AG04450 (cell line): ENCODE measurements around the gene TMEM50B. TPM values are rescaled to one million over a fixed set of nuclear protein-coding genes. Genes with fewer than 3 reads are reported as not detected.

ENCODE experiments used
- CTCF ChIA-PET: fragments of 300-600, 350-600 bp; formaldehyde crosslinking; extraction: SDS; loops from one replicate; lab custom pipeline; 2022; ENCODE audit warnings: antibody characterized with exemption, inconsistent platforms; lab: Charles Lee
- POLR2A ChIA-PET: fragments of 350-600 bp; formaldehyde crosslinking; extraction: SDS; loops from one replicate; lab custom pipeline; 2021; ENCODE audit warnings: antibody characterized with exemption, inconsistent platforms; lab: Yijun Ruan, JAX
- DNase-seq: peaks from one replicate; pipeline ENCODE4 v3.0.0-alpha.2; 2011; ENCODE audit warnings: low read depth, low spot score
- H3K27ac ChIP-seq: one replicate; pipeline ENCODE4 v1.5.1; 2012; ENCODE audit warnings: low read depth, low read length, control low read depth
- H3K27me3 ChIP-seq: one replicate; pipeline ENCODE4 v1.6.0; 2012; ENCODE audit warnings: low read length; ENCODE audit not compliant: control insufficient read depth, insufficient read depth
- H3K4me3 ChIP-seq: 2 replicates; pipeline ENCODE4 v1.5.1; 2011; ENCODE audit warnings: mild to moderate bottlenecking, low read depth, low read length, control low read depth
- H3K9me3 ChIP-seq: 2 replicates; pipeline ENCODE4 v1.5.1; 2012; ENCODE audit warnings: low read length; ENCODE audit not compliant: control insufficient read depth, insufficient read depth
- polyA plus RNA-seq: library from polyadenylated mRNA; depleted of rRNA; stranded (reverse); fragments of >200 nt; gene quantifications from 2 replicates; pipeline ENCODE4 v1.2.3, GENCODE V29; 2011
- TF ChIP-seq, protein P1 (sequence below): IDR thresholded peaks from 2 replicates; pipeline ENCODE4 v1.5.1; 2011; ENCODE audit warnings: low read depth, low read length, control low read depth, inconsistent platforms

TMEM50B gene
- polyA plus RNA-seq, 1 experiment, result 33.8 TPM

DNA sequence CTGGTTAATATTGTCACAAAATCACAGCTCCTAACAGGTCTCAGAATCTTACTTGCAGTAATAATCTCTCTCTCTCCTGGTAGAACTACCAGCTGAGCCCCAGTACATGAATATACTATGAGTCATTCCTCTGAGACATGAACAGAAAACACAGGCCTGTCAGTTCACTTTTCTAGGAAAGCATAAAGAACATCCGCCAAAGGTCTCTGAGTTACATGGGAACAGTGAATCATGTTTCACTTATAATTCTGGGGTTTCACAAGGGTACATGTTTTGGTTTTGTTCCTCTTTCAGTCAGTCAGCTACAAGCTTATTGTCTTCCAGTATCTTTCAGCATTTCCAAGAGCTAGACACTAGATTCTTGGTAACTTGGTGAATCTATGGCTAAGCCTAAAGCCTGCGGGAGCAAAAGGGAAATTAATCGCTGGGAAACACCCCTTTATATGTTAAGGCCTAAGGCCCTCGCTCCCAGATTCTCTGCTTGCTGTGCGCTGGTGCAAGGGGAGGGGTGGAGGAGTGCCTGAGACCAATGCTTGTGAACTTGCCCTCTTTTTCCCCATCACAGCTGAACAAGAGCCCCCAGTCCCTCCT, 44.9 kb downstream of the TMEM50B start:
- peak overlapping the region; percentile 89 for H3K27ac ChIP-seq
- TF ChIP-seq, protein P1, sequence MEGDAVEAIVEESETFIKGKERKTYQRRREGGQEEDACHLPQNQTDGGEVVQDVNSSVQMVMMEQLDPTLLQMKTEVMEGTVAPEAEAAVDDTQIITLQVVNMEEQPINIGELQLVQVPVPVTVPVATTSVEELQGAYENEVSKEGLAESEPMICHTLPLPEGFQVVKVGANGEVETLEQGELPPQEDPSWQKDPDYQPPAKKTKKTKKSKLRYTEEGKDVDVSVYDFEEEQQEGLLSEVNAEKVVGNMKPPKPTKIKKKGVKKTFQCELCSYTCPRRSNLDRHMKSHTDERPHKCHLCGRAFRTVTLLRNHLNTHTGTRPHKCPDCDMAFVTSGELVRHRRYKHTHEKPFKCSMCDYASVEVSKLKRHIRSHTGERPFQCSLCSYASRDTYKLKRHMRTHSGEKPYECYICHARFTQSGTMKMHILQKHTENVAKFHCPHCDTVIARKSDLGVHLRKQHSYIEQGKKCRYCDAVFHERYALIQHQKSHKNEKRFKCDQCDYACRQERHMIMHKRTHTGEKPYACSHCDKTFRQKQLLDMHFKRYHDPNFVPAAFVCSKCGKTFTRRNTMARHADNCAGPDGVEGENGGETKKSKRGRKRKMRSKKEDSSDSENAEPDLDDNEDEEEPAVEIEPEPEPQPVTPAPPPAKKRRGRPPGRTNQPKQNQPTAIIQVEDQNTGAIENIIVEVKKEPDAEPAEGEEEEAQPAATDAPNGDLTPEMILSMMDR, result no peak
- H3K9me3 ChIP-seq, result no peaks in the 10 kb centered on the region
- peak; percentile 69 for DNase-seq
- H3K27me3 ChIP-seq, result no peaks in the 10 kb centered on the region
- ChIA-PET POLR2A (interaction anchor here (0.7 to 1.1 kb wide), 3 partner anchors 45 to 104 kb away, joined by 3 to 5 read pairs (median 3); partner anchors contain the start of gene TMEM50B), CTCF (interaction anchor here (0.9 to 1.9 kb wide), 5 partner anchors 10 to 238 kb away, joined by 3 to 9 read pairs (median 4); partner anchors contain the start of gene TMEM50B)
- H3K4me3 ChIP-seq, result no peak overlapping the region

DNA sequence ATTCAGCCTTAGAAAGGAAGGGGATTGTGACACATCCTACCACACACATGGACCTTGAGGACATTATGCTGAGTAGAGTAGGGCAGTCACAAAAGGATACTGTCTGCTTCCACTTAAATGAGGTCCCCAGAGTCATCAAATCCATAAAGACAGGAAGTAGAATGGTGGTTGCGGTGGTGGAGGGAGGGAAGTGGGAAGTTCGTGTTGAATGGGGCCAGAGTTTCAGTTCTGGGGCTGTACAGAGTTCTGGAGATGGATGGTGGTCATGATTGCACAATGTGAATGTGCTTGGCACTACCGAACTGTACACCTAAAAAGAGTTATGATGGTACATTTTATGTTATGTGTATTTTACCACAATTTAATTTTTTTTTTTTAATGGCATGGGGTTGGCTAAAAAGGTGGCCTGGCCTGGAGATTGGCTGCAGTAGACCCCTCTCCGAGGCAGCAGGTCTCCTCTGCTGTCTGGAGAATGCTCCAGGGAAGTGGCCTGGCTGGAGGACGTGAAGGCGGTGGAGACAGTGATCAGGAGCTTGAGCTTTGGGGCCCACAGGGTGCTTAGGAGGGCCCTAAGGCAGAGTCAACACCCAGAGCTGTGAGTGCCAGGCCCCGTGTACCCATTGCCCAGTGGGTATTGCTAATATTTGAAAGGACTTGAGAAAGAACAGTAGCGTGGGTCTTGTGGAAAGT, 46.2 kb downstream of the TMEM50B start:
- CTCF ChIA-PET, result interaction anchor here (1.3 to 1.9 kb wide), 2 partner anchors 72 to 237 kb away, joined by 3 to 8 read pairs; no protein-coding TSS in a partner anchor
- Histone ChIP-seq H3K4me3 (no peak overlapping the region), H3K27ac (peak overlapping the region; percentile 48), H3K9me3 (no peaks in the 10 kb centered on the region), H3K27me3 (no peaks in the 10 kb centered on the region)
- no peak for DNase-seq
- TF ChIP-seq, protein P1, result no peak
- POLR2A ChIA-PET, result no interaction called here

DNA sequence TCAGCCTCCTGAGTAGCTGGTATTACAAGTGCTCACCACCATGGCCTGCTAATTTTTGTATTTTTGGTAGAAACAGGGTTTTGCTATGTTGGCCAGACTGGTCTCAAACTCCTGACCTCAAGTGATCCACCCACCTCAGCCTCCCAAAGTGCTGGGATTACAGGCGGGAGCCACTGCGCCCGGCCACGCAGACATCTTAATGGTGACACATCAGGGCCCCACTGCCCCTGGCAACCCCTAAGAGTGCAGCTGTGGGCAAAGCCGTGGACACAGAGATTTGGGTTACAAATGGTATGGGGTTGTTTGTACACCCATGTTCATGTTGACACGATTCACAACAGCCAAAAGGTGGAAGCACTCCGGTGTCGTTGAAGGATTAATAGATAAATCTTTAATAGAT, 46.8 kb downstream of the TMEM50B start:
- ChIA-PET POLR2A (no interaction called here), CTCF (interaction anchor here (0.7 kb wide), 1 partner anchor 662 kb away, joined by 5 read pairs; the partner anchor contains the start of gene PAXBP1)
- no peaks in the 10 kb centered on the region for H3K27me3 ChIP-seq
- H3K9me3 ChIP-seq, result no peaks in the 10 kb centered on the region
- TF ChIP-seq, protein P1, result no peak
- no peak for DNase-seq
- no peak overlapping the region for H3K27ac ChIP-seq
- no peak overlapping the region for H3K4me3 ChIP-seq

DNA sequence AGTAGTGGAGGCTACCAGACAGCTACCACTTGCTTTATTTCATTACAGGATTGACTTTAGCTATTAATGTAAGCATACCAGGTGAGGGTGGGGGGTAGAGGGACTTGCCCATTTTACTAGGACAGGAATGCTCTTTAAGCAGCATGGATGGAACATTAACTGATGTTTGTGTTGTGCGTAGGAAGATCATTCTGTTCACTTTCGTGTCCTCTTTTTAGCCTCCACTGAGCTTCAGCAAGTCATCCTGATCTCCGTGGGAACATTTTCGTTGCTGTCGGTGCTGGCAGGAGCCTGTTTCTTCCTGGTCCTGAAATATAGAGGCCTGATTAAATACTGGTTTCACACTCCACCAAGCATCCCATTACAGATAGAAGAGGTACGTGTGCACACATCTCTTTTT, 47.3 kb downstream of the TMEM50B start:
- ChIA-PET POLR2A (no interaction called here), CTCF (interaction anchor here (0.7 kb wide), 1 partner anchor 661 kb away, joined by 5 read pairs; the partner anchor contains the start of gene PAXBP1)
- no peaks in the 10 kb centered on the region for H3K27me3 ChIP-seq
- TF ChIP-seq, protein P1, result no peak
- no peak for DNase-seq
- H3K27ac ChIP-seq, result no peak overlapping the region
- no peaks in the 10 kb centered on the region for H3K9me3 ChIP-seq
- H3K4me3 ChIP-seq, result no peak overlapping the region

DNA sequence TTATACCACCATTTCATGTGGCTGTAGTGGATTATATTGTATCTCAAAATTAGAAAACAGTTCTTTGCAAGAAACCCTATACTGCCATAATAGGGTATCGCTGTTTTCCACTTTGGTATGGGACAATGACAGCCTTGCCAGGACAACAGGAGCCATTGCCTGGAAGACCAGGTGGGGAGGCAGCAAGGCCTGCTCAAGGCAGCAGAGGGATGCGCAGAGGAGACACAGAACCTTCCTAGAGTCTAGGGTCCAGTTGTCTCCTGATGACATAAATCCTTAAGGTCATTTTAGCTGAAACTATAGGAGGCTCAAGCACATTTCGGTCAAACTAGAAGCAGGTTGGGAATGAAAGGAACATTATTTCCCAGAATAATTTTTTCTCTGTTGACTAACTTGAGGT, 48.9 kb downstream of the TMEM50B start:
- H3K4me3 ChIP-seq, result no peak overlapping the region
- CTCF ChIA-PET, result no interaction called here
- no peak overlapping the region for H3K27ac ChIP-seq
- no peak for DNase-seq
- no peaks in the 10 kb centered on the region for H3K9me3 ChIP-seq
- H3K27me3 ChIP-seq, result no peaks in the 10 kb centered on the region
- TF ChIP-seq, protein P1, result no peak
- POLR2A ChIA-PET, result no interaction called here
